ENCODE results near the gene KIR3DL2. TPM values are rescaled to one million over a fixed set of nuclear protein-coding genes. Genes with fewer than 3 reads are reported as not detected.
"Not testable (repeated sequence)": the region's sequence is repeated elsewhere in the genome, so short reads cannot be mapped to it uniquely, and the experiment has no call there.

KIR3DL2 gene
- total RNA-seq, 2 donors from 2014 or later = not detected

- TF ChIP-seq CTCF (IDR thresholded peaks at IDR 0.05) = no peak
- no peak for DNase-seq
- no peaks in the 10 kb centered on the region for H3K27me3 ChIP-seq
- H3K4me1 ChIP-seq = no peaks in the 10 kb centered on the region
- intact Hi-C loops (cut with DNase I) = no loop called here
- H3K36me3 ChIP-seq = no peaks in the 10 kb centered on the region
- no peak overlapping the region for H3K9ac ChIP-seq (ENCODE audit: low read depth in 2 of 2, low read length in 2 of 2)
- no peaks in the 10 kb centered on the region for H3K9me3 ChIP-seq
- H3K27ac ChIP-seq = no peak overlapping the region
- no peak overlapping the region for H3K4me3 ChIP-seq
These were observed 55.2 kb downstream of the KIR3DL2 start for GRCh38 chr19:54905421-54905802.

GRCh38 chr19:54905803-54906511, 55.7 kb downstream of the KIR3DL2 start, which contains the start of gene NCR1:
NCR1 (plus strand) TSS chr19:54906148; CDS start chr19:54906188, 40 bp downstream.
- intact Hi-C loops (cut with DNase I) = no loop called here
- no peak within 1 kb of the TSS for H3K4me3 ChIP-seq
- no peaks in the 10 kb centered on the region for H3K36me3 ChIP-seq
- H3K9ac ChIP-seq (ENCODE audit: low read depth in 2 of 2, low read length in 2 of 2) = no peak within 1 kb of the TSS
- H3K27ac ChIP-seq = no peak within 1 kb of the TSS
- no peak for DNase-seq
- no peak for TF ChIP-seq CTCF (IDR thresholded peaks at IDR 0.05)
- no peaks in the 10 kb centered on the region for H3K9me3 ChIP-seq
- no peaks in the 10 kb centered on the region for H3K27me3 ChIP-seq
- no peaks in the 10 kb centered on the region for H3K4me1 ChIP-seq

GRCh38 chr19:54906819-54907218, 56.6 kb downstream of the KIR3DL2 start:
- H3K27ac ChIP-seq = no peak overlapping the region
- H3K36me3 ChIP-seq = no peaks in the 10 kb centered on the region
- no peaks in the 10 kb centered on the region for H3K4me1 ChIP-seq
- no peaks in the 10 kb centered on the region for H3K9me3 ChIP-seq
- intact Hi-C loops (cut with DNase I) = no loop called here
- H3K4me3 ChIP-seq = no peak overlapping the region
- H3K9ac ChIP-seq (ENCODE audit: low read depth in 2 of 2, low read length in 2 of 2) = no peak overlapping the region
- no peak for DNase-seq
- no peaks in the 10 kb centered on the region for H3K27me3 ChIP-seq
- no peak for TF ChIP-seq CTCF (IDR thresholded peaks at IDR 0.05)

GRCh38 chr19:54907899-54908298, 57.7 kb downstream of the KIR3DL2 start:
- intact Hi-C loops (cut with DNase I) = not testable (repeated sequence)

More at GRCh38 chr19:54907899-54908298, 57.7 kb downstream of the KIR3DL2 start:
- H3K36me3 ChIP-seq; H3K9me3 ChIP-seq; H3K27ac ChIP-seq; DNase-seq; H3K4me3 ChIP-seq; H3K27me3 ChIP-seq; H3K4me1 ChIP-seq; H3K9ac ChIP-seq (ENCODE audit: low read depth in 2 of 2, low read length in 2 of 2): not testable (repeated sequence)

Other genes with a start within 250 kb of the KIR3DL2 start
- gene LILRB1, start 220.0 kb upstream of the KIR3DL2 start, total RNA-seq = 1 to 10 TPM; 2.1 to 3.6 TPM
- gene LILRB4, start 187.5 kb upstream of the KIR3DL2 start, total RNA-seq = 1 to 10 TPM; 1.4 to 2.8 TPM
- gene KIR3DL3, start 126.0 kb upstream of the KIR3DL2 start, total RNA-seq = not detected
- not detected for gene KIR2DL3, start 111.9 kb upstream of the KIR3DL2 start, total RNA-seq
- not detected for gene KIR2DL1, start 80.7 kb upstream of the KIR3DL2 start, total RNA-seq
- gene KIR2DL4, start 46.8 kb upstream of the KIR3DL2 start, total RNA-seq = not detected
- not detected for gene KIR3DL1, start 34.0 kb upstream of the KIR3DL2 start, total RNA-seq
- gene KIR2DS4, start 17.8 kb upstream of the KIR3DL2 start, total RNA-seq = not detected
- gene FCAR, start 23.8 kb downstream of the KIR3DL2 start, total RNA-seq = under 1 TPM in 1 of 2 donors, not detected in 1; 0.88 TPM
- gene NCR1, start 55.7 kb downstream of the KIR3DL2 start, total RNA-seq = not detected
- gene NLRP7, start 97.1 kb downstream of the KIR3DL2 start, total RNA-seq = not detected
- gene NLRP2, start 115.9 kb downstream of the KIR3DL2 start, total RNA-seq = 10 to 100 TPM; 19.1 to 48.7 TPM
- 1 to 10 TPM in 1 of 2 donors, under 1 TPM in 1; 0.32 to 1.1 TPM for gene GP6, start 187.8 kb downstream of the KIR3DL2 start, total RNA-seq
- gene RDH13, start 212.7 kb downstream of the KIR3DL2 start, total RNA-seq = 10 to 100 TPM; 39.5 to 93.0 TPM
- gene EPS8L1, start 225.4 kb downstream of the KIR3DL2 start, total RNA-seq = 10 to 100 TPM; 27.5 to 83.9 TPM